ENCODE results near the gene TTC28. TPM values are rescaled to one million over a fixed set of nuclear protein-coding genes. Genes with fewer than 3 reads are reported as not detected.
"Not testable (repeated sequence)": the region's sequence is repeated elsewhere in the genome, so short reads cannot be mapped to it uniquely, and the experiment has no call there.

Gene TTC28
- total RNA-seq, 4 donors from 2014 or later, result 43.8 to 130 (median 92.0) TPM

DNA sequence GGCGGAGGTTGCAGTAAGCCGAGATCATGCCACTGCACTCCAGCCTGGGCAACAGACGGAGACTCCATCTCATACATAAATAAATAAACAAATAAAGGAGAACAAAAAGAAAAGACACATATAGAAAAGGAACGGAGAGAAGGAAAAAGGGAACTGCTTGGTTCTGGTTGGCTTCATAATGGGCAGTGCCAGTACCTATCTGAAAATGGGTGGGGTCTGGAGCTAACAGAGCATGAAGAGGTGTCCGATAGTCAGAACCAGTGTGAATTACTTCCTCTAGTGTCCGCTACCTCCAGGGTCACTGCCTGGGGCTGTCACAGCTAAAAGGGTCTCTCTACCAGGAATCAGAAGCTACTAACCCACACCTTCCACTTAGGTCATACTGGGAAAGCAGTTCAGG, 27.2 kb upstream of the TTC28 start:
- H3K27ac ChIP-seq, result no peak overlapping the region
- no peaks in the 10 kb centered on the region for H3K4me1 ChIP-seq
- no peak for DNase-seq
- H3K27me3 ChIP-seq, result no peaks in the 10 kb centered on the region
- no peak overlapping the region for H3K4me3 ChIP-seq
- H3K36me3 ChIP-seq, result no peaks in the 10 kb centered on the region
- H3K9me3 ChIP-seq, result no peaks in the 10 kb centered on the region
- TF ChIP-seq POLR2A (IDR thresholded peaks at IDR 0.05), result no peak
- TF ChIP-seq CTCF (IDR thresholded peaks at IDR 0.05), result no peak
- intact Hi-C loops (cut with DNase I; ENCODE audit: low total_unique reads), result no loop called here

- Histone ChIP-seq H3K36me3 (no peaks in the 10 kb centered on the region), H3K4me1 (no peaks in the 10 kb centered on the region), H3K4me3 (no peak overlapping the region), H3K9me3 (no peaks in the 10 kb centered on the region), H3K27me3 (no peaks in the 10 kb centered on the region), H3K27ac (no peak overlapping the region)
- intact Hi-C loops (cut with DNase I; ENCODE audit: low total_unique reads), result no loop called here
- TF ChIP-seq CTCF (IDR thresholded peaks at IDR 0.05), result no peak
- TF ChIP-seq POLR2A (IDR thresholded peaks at IDR 0.05), result no peak
- DNase-seq, result no peak
Observed at GRCh38 chr22:28703436-28703835, 23.8 kb upstream of the TTC28 start.

GRCh38 chr22:28702891-28703290, 23.3 kb upstream of the TTC28 start:
- H3K4me1 ChIP-seq, result no peaks in the 10 kb centered on the region
- no peaks in the 10 kb centered on the region for H3K27me3 ChIP-seq
- H3K9me3 ChIP-seq, result no peaks in the 10 kb centered on the region
- DNase-seq, result no peak
- no peak overlapping the region for H3K4me3 ChIP-seq
- intact Hi-C loops (cut with DNase I; ENCODE audit: low total_unique reads), result no loop called here
- no peak overlapping the region for H3K27ac ChIP-seq
- TF ChIP-seq CTCF (IDR thresholded peaks at IDR 0.05) (no peak), POLR2A (IDR thresholded peaks at IDR 0.05) (no peak)
- H3K36me3 ChIP-seq, result no peaks in the 10 kb centered on the region

- H3K9me3 ChIP-seq; H3K27ac ChIP-seq; DNase-seq; intact Hi-C loops (cut with DNase I; ENCODE audit: low total_unique reads); H3K4me1 ChIP-seq; H3K4me3 ChIP-seq; H3K36me3 ChIP-seq; H3K27me3 ChIP-seq: not testable (repeated sequence)
Observed at GRCh38 chr22:28693041-28693760, 13.6 kb upstream of the TTC28 start.

DNA sequence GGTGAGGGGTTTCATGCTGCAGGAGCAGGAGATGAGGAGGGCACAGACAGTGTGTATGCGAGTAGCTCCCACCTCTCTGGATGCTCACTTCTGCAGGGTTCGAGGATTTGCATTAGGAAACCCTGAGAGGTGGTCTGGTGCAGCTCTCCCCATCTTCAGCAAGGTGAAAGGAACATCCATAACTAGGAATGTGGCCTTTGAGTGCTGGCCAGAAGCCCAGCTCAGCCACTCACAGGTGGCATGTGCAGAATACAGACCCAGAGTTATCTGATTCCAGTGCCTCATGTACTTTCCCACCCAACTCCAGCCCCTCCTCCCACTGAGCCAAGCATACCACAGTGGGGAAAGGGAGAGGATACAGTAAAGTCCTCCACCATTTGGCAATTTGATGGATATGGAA, 10.2 kb upstream of the TTC28 start:
- DNase-seq; H3K9me3 ChIP-seq; H3K36me3 ChIP-seq; H3K4me3 ChIP-seq; H3K27ac ChIP-seq; H3K4me1 ChIP-seq; H3K27me3 ChIP-seq; intact Hi-C loops (cut with DNase I; ENCODE audit: low total_unique reads): not testable (repeated sequence)

GRCh38 chr22:28682966-28683365, 3.3 kb upstream of the TTC28 start:
- intact Hi-C loops (cut with DNase I; ENCODE audit: low total_unique reads); H3K4me3 ChIP-seq; H3K27me3 ChIP-seq; H3K27ac ChIP-seq; H3K36me3 ChIP-seq; DNase-seq; H3K9me3 ChIP-seq; H3K4me1 ChIP-seq: not testable (repeated sequence)

DNA sequence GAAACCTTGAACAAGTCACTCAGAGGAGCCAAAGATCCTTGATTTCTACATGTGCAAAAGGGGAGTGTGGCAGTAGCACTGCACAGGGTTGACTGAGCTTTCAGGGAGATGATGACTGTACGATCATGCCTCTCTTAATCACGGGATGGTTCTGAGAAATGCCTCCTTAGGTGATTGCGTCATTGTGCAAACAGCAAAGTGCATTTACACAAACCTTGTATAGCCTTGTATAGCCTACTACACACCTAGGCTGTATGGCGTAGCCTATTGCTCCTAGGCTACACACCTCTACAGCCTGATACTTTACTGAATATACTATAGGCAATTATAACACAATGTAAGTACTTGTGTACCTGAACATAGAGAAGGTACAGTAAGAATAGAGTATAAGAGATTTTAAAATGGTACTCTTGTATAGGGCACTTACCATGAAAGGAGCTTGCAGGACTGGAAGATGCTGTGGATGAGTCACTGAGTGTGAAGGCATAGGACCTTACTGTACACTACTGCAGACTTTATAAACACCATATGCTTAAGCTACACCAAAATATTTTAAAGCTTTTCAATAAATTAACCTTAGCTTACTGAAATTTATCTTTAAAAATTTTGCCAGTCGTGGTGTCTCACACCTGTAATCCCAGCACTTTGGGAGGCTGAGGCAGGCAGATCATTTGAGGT, 1.3 kb upstream of the TTC28 start:
- H3K27me3 ChIP-seq; H3K4me1 ChIP-seq; H3K4me3 ChIP-seq; intact Hi-C loops (cut with DNase I; ENCODE audit: low total_unique reads); H3K9me3 ChIP-seq; DNase-seq; H3K27ac ChIP-seq; H3K36me3 ChIP-seq: not testable (repeated sequence)

GRCh38 chr22:28678778-28679610, 646 bp downstream of the TTC28 start:
- H3K27ac ChIP-seq, result peak overlapping the region; percentile 72 to 83
- H3K36me3 ChIP-seq; H3K27me3 ChIP-seq; intact Hi-C loops (cut with DNase I; ENCODE audit: low total_unique reads); H3K9me3 ChIP-seq; H3K4me1 ChIP-seq: not testable (repeated sequence)
- peak overlapping the region; percentile 56 to 99 for H3K4me3 ChIP-seq
- peak; percentile 35 to 45 for DNase-seq

- H3K4me3 ChIP-seq; intact Hi-C loops (cut with DNase I; ENCODE audit: low total_unique reads); H3K36me3 ChIP-seq: not testable (repeated sequence)
Observed at GRCh38 chr22:28678170-28678569, 1.5 kb downstream of the TTC28 start.

More at GRCh38 chr22:28678170-28678569, 1.5 kb downstream of the TTC28 start:
- DNase-seq, H3K27me3 ChIP-seq, H3K4me1 ChIP-seq, H3K9me3 ChIP-seq: not testable (repeated sequence)
- H3K27ac ChIP-seq, result peak overlapping the region in 1 of 2 donors; percentile 83

All from uterus (tissue), 4 donors.